Retina (tissue), 1 donor: ENCODE measurements around the gene OR2T27.
"Not testable (repeated sequence)": the region's sequence is repeated elsewhere in the genome, so short reads cannot be mapped to it uniquely, and the experiment has no call there.

Source experiments
- DNase-seq: peaks from one replicate; pipeline ENCODE4 v3.0.0-alpha.2; 2016

Gene OR2T27

GRCh38 chr1:248639652-248640051 is 15.7 kb downstream of the OR2T27 start:
- not testable (repeated sequence) for DNase-seq

GRCh38 chr1:248636612-248637011 is 18.7 kb downstream of the OR2T27 start:
- not testable (repeated sequence) for DNase-seq

GRCh38 chr1:248634991-248635390 is 20.3 kb downstream of the OR2T27 start, which contains the start of gene OR2T11:
Gene OR2T11 (minus strand): TSS chr1:248635091. CDS start chr1:248627128, 7,963 bp downstream.
- DNase-seq, result not testable (repeated sequence)

- no peak for DNase-seq
Measured at GRCh38 chr1:248631354-248632008, 23.8 kb downstream of the OR2T27 start.

- no peak for DNase-seq
Measured at GRCh38 chr1:248630551-248630950, 24.8 kb downstream of the OR2T27 start.

GRCh38 chr1:248627971-248628844 is 27.1 kb downstream of the OR2T27 start:
- no peak for DNase-seq

- no peak for DNase-seq
Measured at GRCh38 chr1:248625971-248626370, 29.4 kb downstream of the OR2T27 start.

GRCh38 chr1:248625166-248625565 is 30.2 kb downstream of the OR2T27 start:
- DNase-seq, result no peak

GRCh38 chr1:248622570-248623001 is 32.7 kb downstream of the OR2T27 start:
- no peak for DNase-seq

- no peak for DNase-seq
Measured at GRCh38 chr1:248621770-248622169, 33.6 kb downstream of the OR2T27 start.

GRCh38 chr1:248618878-248619277 is 36.5 kb downstream of the OR2T27 start:
- DNase-seq, result no peak

GRCh38 chr1:248618119-248618518 is 37.2 kb downstream of the OR2T27 start:
- no peak for DNase-seq

GRCh38 chr1:248613742-248614141 is 41.6 kb downstream of the OR2T27 start:
- no peak for DNase-seq

GRCh38 chr1:248611883-248612414 is 43.4 kb downstream of the OR2T27 start:
- DNase-seq, result no peak

- DNase-seq, result no peak
Measured at GRCh38 chr1:248610301-248610700, 45.0 kb downstream of the OR2T27 start.
